Testis (tissue), 3 donors: ENCODE results near the gene DUSP21. TPM values are rescaled to one million over a fixed set of nuclear protein-coding genes. Genes with fewer than 3 reads are reported as not detected.

Source experiments
- DNase-seq: peaks from one replicate; pipeline ENCODE4 v3.0.0-alpha.2; 2019
- H3K27ac ChIP-seq, 2 donors: fragments of 200-600 bp; sonication (generic); one replicate each; pipeline ENCODE4 v1.5.1; 2019
- H3K27me3 ChIP-seq: fragments of 200-600 bp; sonication (generic); one replicate; pipeline ENCODE4 v1.5.1; 2019
- H3K36me3 ChIP-seq: fragments of 200-600 bp; sonication (generic); one replicate; pipeline ENCODE4 v1.5.1; 2017; ENCODE audit warnings: low read depth; ENCODE audit errors: missing control alignments
- H3K4me1 ChIP-seq: fragments of 200-600 bp; sonication (generic); one replicate; pipeline ENCODE4 v1.5.1; 2019
- H3K4me3 ChIP-seq, 2 donors: fragments of 200-600 bp; sonication (generic); one replicate each; pipeline ENCODE4 v1.5.1; 2017 to 2019
- H3K9me3 ChIP-seq: fragments of 200-600 bp; sonication (generic); one replicate; pipeline ENCODE4 v1.5.1; 2017
- CTCF ChIP-seq, 3 experiments: fragments of 450-650 bp in 2 of 3; fragments of 200-600 bp in 1 of 3; sonication (generic) in 1 of 3; IDR thresholded peaks; one replicate each; pipeline ENCODE4 v1.5.1; 2016 to 2019; ENCODE audit warnings: antibody characterized with exemption in 3 of 3, mild to moderate bottlenecking in 2 of 3, moderate library complexity in 1 of 3
- POLR2A ChIP-seq: fragments of 450-650 bp; IDR thresholded peaks from one replicate; pipeline ENCODE4 v1.6.1; 2017; ENCODE audit warnings: antibody characterized with exemption, mild to moderate bottlenecking, moderate library complexity
- WGBS, 2 donors: methylation state at CpG; one replicate each; pipeline ENCODE4 v1.1.5; 2018; 5-methylcytosine and 5-hydroxymethylcytosine counted together
- intact Hi-C: fragments of 100-400 bp; cut with DNase I; formaldehyde crosslinking; loops from one replicate; pipeline ENCODE4 v1.15.1; 2023; ENCODE audit warnings: low total_unique reads
- polyA plus RNA-seq: library from polyadenylated mRNA; stranded (reverse); fragments of 350-450 nt; fragmentation: Illumina TruSeq; extraction: RNeasy Lipid Tissue Mini Kit (QIAGEN cat#74804); gene quantifications from one replicate; pipeline ENCODE4 v1.2.3, GENCODE V29; 2014; ENCODE audit warnings: low read depth, low replicate concordance; ENCODE audit not compliant: insufficient read depth
- total RNA-seq, 2 donors: library from RNA; depleted of rRNA; stranded (reverse); fragments of >200 nt; gene quantifications; one replicate each; pipeline ENCODE4 v1.2.3, GENCODE V29; 2016

Gene DUSP21
- total and polyA plus RNA-seq, 3 donors from 2014 or later: 6.0 to 9.6 (median 9.2) TPM

GRCh38 chrX:44871931-44872820 is 28.4 kb downstream of the DUSP21 start:
- DNase-seq: peak; percentile 25
- peak overlapping the region; percentile 68 to 78 for H3K4me3 ChIP-seq
- 0 to 7% methylated on average over 2 to 17 of the region's 60 CpGs for WGBS, 2 donors
- TF ChIP-seq CTCF (IDR thresholded peaks at IDR 0.05): no peak
- H3K27ac ChIP-seq: peak overlapping the region; percentile 98 to 99
- intact Hi-C loops: no loop called here
- H3K27me3 ChIP-seq: no peaks in the 10 kb centered on the region
- no peaks in the 10 kb centered on the region for H3K9me3 ChIP-seq
- H3K36me3 ChIP-seq: no peaks in the 10 kb centered on the region
- no peaks in the 10 kb centered on the region for H3K4me1 ChIP-seq

GRCh38 chrX:44872821-44873414 is 29.1 kb downstream of the DUSP21 start, which contains the start of gene KDM6A:
Gene KDM6A, plus strand, starts transcription at chrX:44873188. Its CDS starts 364 bp downstream, at chrX:44873552.
- Histone ChIP-seq H3K27me3 (no peaks in the 10 kb centered on the region), H3K27ac (peak within 1 kb of the TSS; percentile 98 to 99), H3K4me1 (no peaks in the 10 kb centered on the region), H3K4me3 (peak within 1 kb of the TSS; percentile 68 to 78), H3K9me3 (no peaks in the 10 kb centered on the region), H3K36me3 (no peaks in the 10 kb centered on the region)
- intact Hi-C loops: no loop called here
- TF ChIP-seq CTCF (IDR thresholded peaks at IDR 0.05): no peak
- peak; percentile 16 for TF ChIP-seq POLR2A
- DNase-seq: peak; percentile 97
- WGBS, 2 donors: 0% methylated on average over 6 to 9 of the region's 61 CpGs

- Histone ChIP-seq H3K4me3 (peak overlapping the region; percentile 68 to 78), H3K27me3 (no peaks in the 10 kb centered on the region), H3K27ac (peak overlapping the region; percentile 98 to 99), H3K4me1 (no peaks in the 10 kb centered on the region), H3K9me3 (no peaks in the 10 kb centered on the region), H3K36me3 (no peaks in the 10 kb centered on the region)
- 1% methylated on average over 52 of the region's 99 CpGs; no CpG with 5 or more reads in 1 of the 2 donors for WGBS, 2 donors
- TF ChIP-seq CTCF (IDR thresholded peaks at IDR 0.05): no peak
- TF ChIP-seq POLR2A: no peak
- DNase-seq: peak; percentile 40
- intact Hi-C loops: no loop called here
Measured at GRCh38 chrX:44873415-44874276, 29.8 kb downstream of the DUSP21 start.

GRCh38 chrX:44874420-44875184 is 30.8 kb downstream of the DUSP21 start:
- intact Hi-C loops: no loop called here
- TF ChIP-seq POLR2A: no peak
- TF ChIP-seq CTCF (IDR thresholded peaks at IDR 0.05): no peak
- peak; percentile 33 for DNase-seq

More at GRCh38 chrX:44874420-44875184, 30.8 kb downstream of the DUSP21 start:
- Histone ChIP-seq H3K9me3 (no peaks in the 10 kb centered on the region), H3K36me3 (no peaks in the 10 kb centered on the region), H3K4me3 (peak overlapping the region; percentile 68 to 78), H3K27me3 (no peaks in the 10 kb centered on the region), H3K27ac (peak overlapping the region; percentile 98 to 99), H3K4me1 (no peaks in the 10 kb centered on the region)
- 0 to 1% methylated on average over 12 to 14 of the region's 14 CpGs for WGBS, 2 donors
